Measurements from ENCODE around the gene C1orf56. TPM values are rescaled to one million over a fixed set of nuclear protein-coding genes. Genes with fewer than 3 reads are reported as not detected.

The C1orf56 gene
- total and polyA plus RNA-seq, 2 of the 13 experiments (the other 11 are each of a cell fraction or from before 2014, with no cell fraction given): 1.5 to 3.2 TPM

- TF ChIP-seq, protein P1, sequence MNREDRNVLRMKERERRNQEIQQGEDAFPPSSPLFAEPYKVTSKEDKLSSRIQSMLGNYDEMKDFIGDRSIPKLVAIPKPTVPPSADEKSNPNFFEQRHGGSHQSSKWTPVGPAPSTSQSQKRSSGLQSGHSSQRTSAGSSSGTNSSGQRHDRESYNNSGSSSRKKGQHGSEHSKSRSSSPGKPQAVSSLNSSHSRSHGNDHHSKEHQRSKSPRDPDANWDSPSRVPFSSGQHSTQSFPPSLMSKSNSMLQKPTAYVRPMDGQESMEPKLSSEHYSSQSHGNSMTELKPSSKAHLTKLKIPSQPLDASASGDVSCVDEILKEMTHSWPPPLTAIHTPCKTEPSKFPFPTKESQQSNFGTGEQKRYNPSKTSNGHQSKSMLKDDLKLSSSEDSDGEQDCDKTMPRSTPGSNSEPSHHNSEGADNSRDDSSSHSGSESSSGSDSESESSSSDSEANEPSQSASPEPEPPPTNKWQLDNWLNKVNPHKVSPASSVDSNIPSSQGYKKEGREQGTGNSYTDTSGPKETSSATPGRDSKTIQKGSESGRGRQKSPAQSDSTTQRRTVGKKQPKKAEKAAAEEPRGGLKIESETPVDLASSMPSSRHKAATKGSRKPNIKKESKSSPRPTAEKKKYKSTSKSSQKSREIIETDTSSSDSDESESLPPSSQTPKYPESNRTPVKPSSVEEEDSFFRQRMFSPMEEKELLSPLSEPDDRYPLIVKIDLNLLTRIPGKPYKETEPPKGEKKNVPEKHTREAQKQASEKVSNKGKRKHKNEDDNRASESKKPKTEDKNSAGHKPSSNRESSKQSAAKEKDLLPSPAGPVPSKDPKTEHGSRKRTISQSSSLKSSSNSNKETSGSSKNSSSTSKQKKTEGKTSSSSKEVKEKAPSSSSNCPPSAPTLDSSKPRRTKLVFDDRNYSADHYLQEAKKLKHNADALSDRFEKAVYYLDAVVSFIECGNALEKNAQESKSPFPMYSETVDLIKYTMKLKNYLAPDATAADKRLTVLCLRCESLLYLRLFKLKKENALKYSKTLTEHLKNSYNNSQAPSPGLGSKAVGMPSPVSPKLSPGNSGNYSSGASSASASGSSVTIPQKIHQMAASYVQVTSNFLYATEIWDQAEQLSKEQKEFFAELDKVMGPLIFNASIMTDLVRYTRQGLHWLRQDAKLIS (CRISPR knock-in tag; IDR thresholded peaks at IDR 0.05): 0 out of 2 replicates have a peak, but pooled peaks have one; percentile 52
- no peak; the same call in 1 of the 2 replicates for TF ChIP-seq RFX5 (IDR thresholded peaks at IDR 0.05; ENCODE audit: low read depth, low read length)
- TF ChIP-seq CAMTA2 (CRISPR knock-in tag; IDR thresholded peaks at IDR 0.05; ENCODE audit: borderline replicate concordance): no peak
- no peak for TF ChIP-seq CBFB (CRISPR knock-in tag; IDR thresholded peaks at IDR 0.05)
- TF ChIP-seq MATR3 (CRISPR knock-in tag; IDR thresholded peaks at IDR 0.05): no peak
- peak; percentile 78; the same call in 1 of the 2 replicates for TF ChIP-seq ZNF331 (CRISPR knock-in tag; IDR thresholded peaks at IDR 0.05)
- TF ChIP-seq HMG20A (CRISPR knock-in tag; IDR thresholded peaks at IDR 0.05; ENCODE audit: borderline replicate concordance): peak; percentile 77
- no peak for TF ChIP-seq ZNF557 (CRISPR knock-in tag; IDR thresholded peaks at IDR 0.05)
- TF ChIP-seq HOXA5 (CRISPR knock-in tag; IDR thresholded peaks at IDR 0.05): peak; percentile 76; the same call in 1 of the 2 replicates
- TF ChIP-seq GABPA (IDR thresholded peaks at IDR 0.05; ENCODE audit: low read depth, low read length): no peak
- TF ChIP-seq GABPA (CRISPR knock-in tag; IDR thresholded peaks at IDR 0.05; ENCODE audit: low read depth): peak; percentile 48; the same call in 1 of the 2 replicates
- TF ChIP-seq ZFP1 (CRISPR knock-in tag; IDR thresholded peaks at IDR 0.05): no peak
- TF ChIP-seq, protein P2, sequence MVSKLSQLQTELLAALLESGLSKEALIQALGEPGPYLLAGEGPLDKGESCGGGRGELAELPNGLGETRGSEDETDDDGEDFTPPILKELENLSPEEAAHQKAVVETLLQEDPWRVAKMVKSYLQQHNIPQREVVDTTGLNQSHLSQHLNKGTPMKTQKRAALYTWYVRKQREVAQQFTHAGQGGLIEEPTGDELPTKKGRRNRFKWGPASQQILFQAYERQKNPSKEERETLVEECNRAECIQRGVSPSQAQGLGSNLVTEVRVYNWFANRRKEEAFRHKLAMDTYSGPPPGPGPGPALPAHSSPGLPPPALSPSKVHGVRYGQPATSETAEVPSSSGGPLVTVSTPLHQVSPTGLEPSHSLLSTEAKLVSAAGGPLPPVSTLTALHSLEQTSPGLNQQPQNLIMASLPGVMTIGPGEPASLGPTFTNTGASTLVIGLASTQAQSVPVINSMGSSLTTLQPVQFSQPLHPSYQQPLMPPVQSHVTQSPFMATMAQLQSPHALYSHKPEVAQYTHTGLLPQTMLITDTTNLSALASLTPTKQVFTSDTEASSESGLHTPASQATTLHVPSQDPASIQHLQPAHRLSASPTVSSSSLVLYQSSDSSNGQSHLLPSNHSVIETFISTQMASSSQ (IDR thresholded peaks at IDR 0.05; ENCODE audit: low read depth): 0 out of 2 replicates have a peak, but pooled peaks have one; percentile 19
- TF ChIP-seq, protein P2 (CRISPR knock-in tag; IDR thresholded peaks at IDR 0.05; ENCODE audit: borderline replicate concordance): peak; percentile 64; the same call in 1 of the 2 replicates
- no peak for TF ChIP-seq DNMT3B (CRISPR knock-in tag; conservative IDR thresholded peaks at IDR 0.05)
- TF ChIP-seq NR2F2 (IDR thresholded peaks at IDR 0.05; ENCODE audit: borderline replicate concordance, low read depth): peak; percentile 19; the same call in 1 of the 2 replicates
- TF ChIP-seq ZFP90 (CRISPR knock-in tag; IDR thresholded peaks at IDR 0.05; ENCODE audit: borderline replicate concordance): no peak; the same call in 1 of the 2 replicates
- TF ChIP-seq NFIC (IDR thresholded peaks at IDR 0.05; ENCODE audit: low read length): peak; percentile 63; the same call in 1 of the 2 replicates
- TF ChIP-seq TOPORS (CRISPR knock-in tag; IDR thresholded peaks at IDR 0.05): no peak
- no peak for TF ChIP-seq NKX3-1 (CRISPR knock-in tag; IDR thresholded peaks at IDR 0.05)
- TF ChIP-seq, protein P3, sequence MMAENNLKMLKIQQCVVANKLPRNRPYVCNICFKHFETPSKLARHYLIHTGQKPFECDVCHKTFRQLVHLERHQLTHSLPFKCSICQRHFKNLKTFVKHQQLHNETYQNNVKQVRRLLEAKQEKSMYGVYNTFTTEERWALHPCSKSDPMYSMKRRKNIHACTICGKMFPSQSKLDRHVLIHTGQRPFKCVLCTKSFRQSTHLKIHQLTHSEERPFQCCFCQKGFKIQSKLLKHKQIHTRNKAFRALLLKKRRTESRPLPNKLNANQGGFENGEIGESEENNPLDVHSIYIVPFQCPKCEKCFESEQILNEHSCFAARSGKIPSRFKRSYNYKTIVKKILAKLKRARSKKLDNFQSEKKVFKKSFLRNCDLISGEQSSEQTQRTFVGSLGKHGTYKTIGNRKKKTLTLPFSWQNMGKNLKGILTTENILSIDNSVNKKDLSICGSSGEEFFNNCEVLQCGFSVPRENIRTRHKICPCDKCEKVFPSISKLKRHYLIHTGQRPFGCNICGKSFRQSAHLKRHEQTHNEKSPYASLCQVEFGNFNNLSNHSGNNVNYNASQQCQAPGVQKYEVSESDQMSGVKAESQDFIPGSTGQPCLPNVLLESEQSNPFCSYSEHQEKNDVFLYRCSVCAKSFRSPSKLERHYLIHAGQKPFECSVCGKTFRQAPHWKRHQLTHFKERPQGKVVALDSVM (CRISPR knock-in tag; IDR thresholded peaks at IDR 0.05): peak; percentile 47; the same call in 1 of the 2 replicates
- TF ChIP-seq ZNF143 (CRISPR knock-in tag; IDR thresholded peaks at IDR 0.05): peak; percentile 26; the same call in 1 of the 2 replicates
Measured at GRCh38 chr1:151012684-151013471, 34.7 kb upstream of the C1orf56 start (continued).
